Activated T-helper 9 cell treated with anti-CD3 and anti-CD28 coated beads, Interleukin-2, amount 50 U/mL, for 16 hours (primary cell): ENCODE results near the gene NOTCH1.

Experiments
- DNase-seq: peaks from one replicate; pipeline ENCODE4 v3.0.0-alpha.2; 2020; ENCODE audit warnings: low read depth

The NOTCH1 gene

GRCh38 chr9:136531904-136532798 is 13.7 kb downstream of the NOTCH1 start:
- DNase-seq = no peak

DNA sequence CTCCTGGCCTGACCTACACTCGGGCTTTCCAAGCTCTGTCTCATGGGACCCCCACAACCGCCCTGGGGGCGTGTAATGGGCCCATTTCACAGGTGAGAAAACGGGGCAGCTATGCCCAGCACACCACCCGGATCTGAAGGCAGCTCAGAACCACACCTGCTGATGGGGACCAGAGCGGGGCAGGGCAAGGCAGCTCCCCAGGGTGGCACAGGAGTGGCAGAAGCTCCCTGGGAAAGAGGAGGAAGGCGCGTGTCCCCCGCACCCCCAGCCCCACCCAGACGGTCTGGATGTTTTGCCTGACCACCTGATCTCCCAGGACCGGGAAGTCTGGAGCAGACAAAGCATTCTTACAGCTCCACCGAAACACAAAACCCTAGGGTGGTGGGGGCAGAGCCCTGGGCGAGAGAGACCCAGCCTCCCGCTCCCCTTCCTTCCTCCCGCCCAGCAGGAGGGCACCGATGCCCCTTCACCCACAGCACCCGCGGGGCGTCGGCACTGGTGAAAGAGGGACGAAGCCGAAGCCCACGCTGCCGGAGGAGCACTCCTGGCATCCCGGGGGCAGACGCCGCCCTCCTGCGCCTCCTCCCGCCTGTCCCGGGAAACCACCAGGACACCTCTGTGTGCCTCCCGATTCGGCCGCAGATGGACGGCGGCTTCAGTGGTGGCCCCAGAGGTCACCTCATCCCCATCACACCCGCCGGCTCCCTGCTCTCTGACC is 14.5 kb downstream of the NOTCH1 start:
- DNase-seq = no peak

- no peak for DNase-seq
Measured at GRCh38 chr9:136530461-136531089, 15.3 kb downstream of the NOTCH1 start.

GRCh38 chr9:136529516-136530460 is 16.1 kb downstream of the NOTCH1 start:
- DNase-seq = no peak

DNA sequence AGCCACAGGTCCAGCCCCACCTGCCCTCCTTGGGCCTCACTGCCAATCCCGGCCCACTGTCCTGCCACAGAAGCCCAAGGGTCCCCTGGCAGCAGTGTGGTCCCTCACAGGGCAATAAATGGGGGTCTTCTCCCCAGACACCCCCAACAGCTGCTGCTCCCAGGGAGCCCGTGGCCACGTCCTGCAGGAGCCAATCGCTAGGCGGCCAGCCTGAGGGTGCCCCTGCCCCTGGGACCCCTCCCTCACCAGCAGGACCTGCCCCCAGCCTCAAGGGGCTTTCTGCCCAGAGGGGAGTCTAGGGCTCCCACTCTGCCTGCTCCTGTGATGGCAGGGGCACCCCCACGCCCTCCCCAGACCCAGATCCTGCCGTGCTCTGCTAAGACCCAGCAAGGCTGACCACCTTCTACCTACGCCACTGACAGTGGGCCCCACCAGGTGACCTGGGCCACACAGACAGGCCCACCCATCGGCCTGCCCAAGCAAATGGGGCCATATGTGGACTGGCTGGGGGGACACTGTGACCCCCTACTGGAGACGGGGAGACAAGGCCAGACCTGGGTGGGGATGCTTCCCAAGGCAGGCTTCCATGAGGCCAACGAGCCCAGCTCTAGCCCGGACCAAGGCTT is 17.0 kb downstream of the NOTCH1 start:
- no peak for DNase-seq

- no peak for DNase-seq
Measured at GRCh38 chr9:136527721-136528710, 17.8 kb downstream of the NOTCH1 start.

- DNase-seq = no peak
Measured at GRCh38 chr9:136527131-136527530, 18.7 kb downstream of the NOTCH1 start.

DNA sequence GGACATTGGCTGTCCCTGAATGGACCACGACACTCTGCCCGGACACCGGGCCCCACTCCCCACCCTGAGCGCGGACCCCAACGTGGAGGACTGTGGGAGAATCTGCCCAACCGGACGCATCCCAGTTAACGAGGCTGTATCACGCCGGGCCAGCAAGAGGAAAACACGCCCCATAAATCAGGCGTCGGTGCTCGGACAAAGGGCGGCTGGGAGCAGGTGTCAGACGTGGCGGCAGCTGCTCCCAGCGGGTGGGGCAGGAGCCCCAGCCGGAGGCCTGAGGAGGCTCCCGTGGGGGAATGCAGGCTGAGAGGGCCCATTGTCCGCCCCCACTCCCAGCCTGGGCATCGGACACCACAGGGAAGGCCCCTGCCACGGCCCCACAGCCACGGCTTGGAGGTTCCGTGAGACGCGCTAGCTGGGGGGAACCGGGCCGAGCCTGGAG is 19.2 kb downstream of the NOTCH1 start:
- DNase-seq = no peak

DNA sequence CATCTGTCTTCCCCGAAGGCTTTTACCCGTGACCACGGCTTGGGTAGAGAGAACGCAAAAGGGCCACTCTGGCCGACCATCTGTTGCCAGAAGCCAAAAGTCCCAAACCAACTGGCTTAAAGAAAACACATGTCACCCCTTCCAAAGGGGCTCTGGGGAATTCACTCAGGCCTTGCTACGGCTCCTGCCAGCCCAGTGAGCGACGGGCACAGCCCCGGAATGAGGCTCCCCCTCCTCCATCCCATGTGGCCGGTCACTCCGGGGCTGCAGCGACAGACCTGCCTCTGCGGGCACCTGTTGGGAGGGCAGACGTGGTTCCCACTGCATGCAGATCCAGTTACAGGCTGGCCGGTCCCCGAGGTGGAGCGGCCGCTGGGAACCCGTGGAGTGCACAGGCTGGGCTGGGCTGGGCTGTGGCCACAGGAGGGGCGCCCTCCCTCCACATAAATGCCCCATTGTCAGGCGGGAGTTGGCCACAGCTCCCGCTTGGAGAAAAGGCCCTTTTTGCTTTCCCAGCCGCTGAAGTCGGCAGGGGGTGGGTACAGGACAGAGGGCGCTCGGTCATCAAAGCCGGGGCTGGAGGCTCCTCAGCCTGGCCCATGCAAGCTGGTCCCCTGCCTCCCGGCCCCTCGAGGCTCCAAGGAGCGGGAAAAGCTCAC is 19.9 kb downstream of the NOTCH1 start:
- DNase-seq = no peak

DNA sequence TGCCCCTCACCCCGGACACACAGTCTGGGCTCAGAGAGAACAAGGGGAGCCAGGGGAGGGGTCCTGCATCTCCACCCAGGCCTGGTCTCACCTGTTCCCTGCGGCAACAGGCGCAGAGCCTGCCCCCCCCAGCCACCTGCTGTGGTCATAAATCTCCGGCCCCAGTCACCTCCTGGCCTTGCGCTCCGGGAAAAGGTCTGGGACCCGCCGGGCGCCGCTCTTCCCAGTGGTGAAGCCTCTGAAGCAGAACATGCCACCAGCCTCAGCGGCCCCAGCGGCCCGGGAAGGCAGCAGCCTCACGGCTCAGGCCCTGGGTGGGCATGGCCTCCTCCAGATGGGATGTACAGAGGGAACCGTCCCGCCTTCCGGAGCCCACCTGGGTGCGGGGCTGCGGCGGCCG is 20.6 kb downstream of the NOTCH1 start:
- DNase-seq = no peak

DNA sequence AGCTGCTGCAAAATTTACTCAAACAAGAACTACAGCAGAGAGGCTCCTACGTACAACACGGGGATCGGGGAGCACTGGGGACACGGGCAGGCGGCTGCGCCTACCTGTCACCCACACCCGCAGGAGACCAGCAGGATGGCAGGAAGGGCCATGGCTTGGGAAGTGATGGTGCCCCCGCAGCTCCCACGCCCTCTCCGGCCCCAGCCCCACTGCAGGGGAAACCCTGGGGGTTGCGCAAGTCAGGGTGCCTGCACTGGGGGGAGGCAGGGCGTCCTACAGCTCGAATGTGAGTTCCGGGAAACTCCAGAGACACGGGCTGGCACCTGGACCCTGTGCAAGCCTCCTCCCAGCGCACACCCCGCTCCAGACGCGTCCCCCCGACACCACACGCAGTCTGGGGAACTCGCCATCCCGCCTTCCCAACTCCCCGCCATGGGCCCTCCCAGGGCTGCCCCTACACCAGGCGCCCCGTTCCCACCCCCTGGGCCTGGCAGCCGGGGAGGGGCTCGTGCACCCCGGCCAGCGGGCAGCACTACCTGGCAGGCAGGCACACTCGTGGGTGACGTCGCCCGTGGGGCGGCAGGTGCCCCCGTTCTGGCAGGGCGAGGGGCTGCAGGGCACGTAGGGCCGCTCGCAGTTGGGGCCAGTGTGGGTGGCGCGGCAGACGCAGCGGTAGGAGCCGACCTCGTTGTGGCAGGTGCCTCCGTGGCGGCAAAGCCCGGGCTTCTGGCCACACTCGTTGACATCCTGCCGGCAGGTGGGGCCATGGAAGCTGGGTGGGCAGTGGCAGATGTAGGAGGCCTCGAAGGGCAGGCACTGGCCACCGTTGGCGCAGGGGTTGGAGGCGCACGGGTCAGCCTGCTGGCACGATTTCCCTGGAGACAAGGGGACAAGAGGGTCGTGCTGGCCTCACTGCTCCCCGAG is 23.3 kb downstream of the NOTCH1 start:
- no peak for DNase-seq

GRCh38 chr9:136521537-136521936 is 24.3 kb downstream of the NOTCH1 start:
- DNase-seq = no peak

DNA sequence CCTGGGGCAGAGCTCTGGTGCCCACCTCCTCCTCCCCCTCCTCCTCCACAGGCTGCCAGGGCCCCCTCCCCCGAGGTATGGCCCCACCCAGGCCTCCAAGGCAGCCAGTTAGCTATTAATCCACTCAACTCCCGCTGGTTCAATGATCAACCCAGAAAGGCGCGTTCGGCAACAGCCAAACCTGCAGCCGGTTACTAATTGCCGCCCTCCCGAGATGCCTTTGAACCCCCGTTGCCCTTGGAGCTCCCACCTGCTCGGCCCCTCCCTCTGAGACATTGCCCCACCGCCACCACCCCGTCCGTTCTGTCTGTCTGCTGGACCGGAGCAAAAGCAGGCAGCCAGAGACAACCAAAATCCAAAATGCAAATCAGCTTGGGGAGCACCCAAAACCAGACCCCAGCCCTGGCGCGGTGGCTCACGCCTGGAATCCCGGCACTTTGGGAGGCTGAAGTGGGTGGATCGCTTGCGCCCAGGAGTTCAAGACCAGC is 25.8 kb downstream of the NOTCH1 start:
- no peak for DNase-seq

- DNase-seq = no peak
Measured at GRCh38 chr9:136519263-136520052, 26.4 kb downstream of the NOTCH1 start.

DNA sequence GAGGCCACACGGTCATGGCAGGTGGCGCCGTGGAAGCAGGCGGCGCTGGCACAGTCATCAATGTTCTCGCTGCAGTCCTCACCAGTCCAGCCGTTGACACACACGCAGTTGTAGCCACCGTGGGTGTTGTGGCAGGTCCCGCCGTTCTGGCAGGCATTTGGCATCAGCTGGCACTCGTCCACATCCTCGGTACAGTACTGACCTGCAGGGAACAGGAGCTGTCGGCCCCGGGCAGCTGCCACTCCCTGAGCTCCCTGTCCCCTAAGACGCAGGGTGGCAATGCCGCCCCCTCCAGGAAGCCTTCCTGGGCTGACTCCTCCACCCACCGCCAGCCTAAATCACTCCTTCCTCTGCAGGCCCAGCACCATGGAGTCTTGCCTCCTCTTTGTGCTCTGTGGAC is 27.2 kb downstream of the NOTCH1 start:
- DNase-seq = no peak

DNA sequence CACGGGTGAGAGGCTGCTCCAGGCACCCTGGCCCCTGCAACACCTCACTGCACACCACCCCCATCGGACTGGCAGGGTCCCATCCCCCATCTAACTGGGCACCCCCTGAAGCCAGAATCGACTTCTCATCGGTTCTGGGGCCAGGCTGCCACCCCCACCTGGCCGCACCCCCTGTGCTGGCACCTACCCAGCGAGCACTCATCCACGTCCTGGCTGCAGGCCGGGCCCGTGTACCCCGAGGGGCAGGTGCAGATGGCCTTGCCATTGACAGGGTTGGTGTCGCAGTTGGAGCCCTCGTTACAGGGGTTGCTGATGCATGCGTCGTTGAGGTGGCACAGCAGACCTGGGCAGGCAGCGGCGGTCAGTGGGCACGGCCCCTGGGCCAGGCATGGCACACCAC is 27.9 kb downstream of the NOTCH1 start:
- no peak for DNase-seq

- DNase-seq = no peak
Measured at GRCh38 chr9:136517012-136517743, 28.7 kb downstream of the NOTCH1 start.
